GM03348 (cell line): ENCODE measurements around the gene ING5.

Experiments
- DNase-seq: peaks from one replicate; pipeline ENCODE4 v3.0.0; 2012; ENCODE audit warnings: low spot score

ING5 gene

DNA sequence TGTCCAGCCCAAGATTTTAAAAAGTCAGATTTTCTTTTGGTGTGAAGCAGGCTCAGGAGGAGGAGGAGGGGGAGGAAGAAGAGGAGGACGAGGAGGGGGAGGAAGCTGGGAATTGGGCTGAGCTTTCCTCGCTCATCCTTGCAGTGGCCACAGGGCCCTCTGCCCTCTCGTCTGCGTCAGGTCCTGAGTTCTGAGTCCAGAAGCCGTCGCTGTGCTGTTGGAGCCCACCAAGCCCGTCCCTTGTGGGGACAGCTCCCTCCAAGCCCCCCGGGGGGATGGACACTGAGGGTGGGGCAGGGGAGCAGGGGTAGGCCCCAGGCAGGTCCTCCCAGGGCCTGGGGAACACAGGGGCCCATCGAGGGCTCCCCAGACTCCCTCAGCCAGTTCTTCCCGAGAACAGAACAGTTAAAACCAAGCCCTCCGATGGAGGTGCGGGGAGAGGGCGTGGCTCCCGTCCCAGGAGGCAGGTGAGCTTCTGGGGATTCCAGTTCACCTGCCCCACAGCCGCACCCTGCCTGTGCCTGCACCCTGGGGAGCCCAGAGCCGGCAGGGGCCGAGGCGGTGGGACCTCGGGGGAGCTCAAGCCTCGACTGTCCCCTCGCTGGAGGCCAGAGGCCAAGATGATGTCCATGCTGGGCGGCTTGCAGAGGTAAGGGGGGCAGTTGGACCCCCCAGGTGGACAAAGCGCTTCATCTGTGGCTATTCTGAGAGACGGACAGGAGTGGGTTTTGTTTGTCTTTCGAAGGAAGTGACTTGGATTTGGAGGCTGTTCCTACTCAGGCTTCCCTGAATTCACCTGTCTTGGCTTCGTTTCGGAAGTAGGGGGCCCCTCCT is 74.7 kb downstream of the ING5 start, which contains the start of gene GAL3ST2:
GAL3ST2 (plus strand) TSS at position 487 of the 834 bp plus-strand sequence; CDS start at position 621, 134 bp downstream.
- DNase-seq = peak; percentile 6

DNA sequence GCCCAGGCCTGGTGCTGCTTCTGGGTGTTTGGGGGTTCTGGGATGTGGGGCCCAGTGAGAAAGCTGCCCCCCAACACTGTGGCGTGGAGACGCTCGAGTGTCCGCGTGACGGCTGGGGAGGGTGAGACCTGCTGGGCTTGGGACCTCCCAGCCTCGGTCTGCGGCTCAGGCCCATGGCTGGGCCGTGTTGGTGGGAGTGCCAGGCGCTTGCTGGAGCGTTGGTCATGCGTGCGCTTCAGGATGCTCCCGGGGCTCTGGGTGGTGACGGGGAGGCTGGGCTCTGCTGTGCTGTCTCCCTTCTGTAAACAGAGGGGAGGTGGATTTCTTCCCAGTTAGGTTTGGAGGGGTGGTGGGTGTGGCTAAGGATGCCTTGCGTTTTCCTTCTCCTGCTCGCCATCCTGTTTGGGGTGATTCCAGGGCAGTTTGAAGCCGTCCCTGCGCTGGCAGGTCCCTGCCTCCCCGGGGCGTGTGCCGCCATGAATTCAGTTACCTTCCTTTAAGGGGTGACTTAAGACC is 75.4 kb downstream of the ING5 start:
- peak; percentile 7 for DNase-seq

DNA sequence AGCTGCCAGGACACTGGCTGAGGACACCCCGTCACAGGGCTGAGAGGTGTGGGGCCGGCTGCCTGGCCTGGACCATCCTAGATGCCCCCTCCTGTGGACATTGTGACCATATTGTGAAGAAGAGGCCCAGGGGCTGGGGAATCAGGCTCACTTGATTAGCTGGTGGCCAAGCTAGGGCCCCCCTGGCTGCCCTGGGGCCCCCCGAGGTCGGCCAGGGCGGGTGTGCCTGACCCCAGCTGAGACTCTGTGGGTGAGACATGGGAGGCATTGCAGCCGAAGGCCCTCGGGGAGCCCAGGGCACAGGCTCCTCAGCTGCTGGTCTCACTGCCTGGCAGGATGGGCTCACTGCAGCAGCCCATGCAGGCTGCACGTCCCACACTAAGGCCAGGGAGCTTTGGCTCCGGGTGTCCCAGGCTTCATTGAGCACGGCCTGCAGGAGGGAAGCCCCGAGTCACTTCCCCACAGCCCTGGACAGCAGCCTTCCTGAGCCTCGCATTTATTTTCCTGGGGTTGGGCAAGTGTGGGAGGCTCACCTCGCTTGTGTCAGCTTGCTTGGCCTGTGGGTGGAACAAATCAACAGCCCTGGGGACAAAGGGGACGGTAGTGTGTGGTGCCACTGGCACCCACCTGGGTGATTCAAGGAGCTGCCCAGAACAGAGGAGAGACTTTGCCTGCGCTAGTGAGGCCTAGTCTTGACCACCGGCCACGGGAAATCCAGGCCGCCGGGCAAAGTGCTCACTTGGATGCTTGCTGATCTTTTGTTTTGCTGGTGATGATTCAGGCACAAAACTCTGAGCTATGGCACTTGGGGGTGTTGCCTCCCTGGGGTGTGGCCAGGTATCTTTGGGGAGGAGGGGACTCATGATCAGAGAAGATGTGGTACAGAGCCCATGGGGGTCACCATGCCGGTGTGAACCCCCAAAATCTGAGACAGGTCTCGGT is 76.1 kb downstream of the ING5 start:
- peak; percentile 15 for DNase-seq
